NCI-H1694 (cell line): ENCODE results near the gene LIPF.
"Not testable (repeated sequence)": the region's sequence is repeated elsewhere in the genome, so short reads cannot be mapped to it uniquely, and the experiment has no call there.

Source experiments
- DNase-seq: peaks from one replicate; lab custom pipeline; 2025; lab: John Stamatoyannopoulos, UW

Gene LIPF

GRCh38 chr10:88664142-88664541, at the start of gene LIPF:
TSS of gene LIPF (plus strand) at chr10:88664442. CDS start at chr10:88667298, 2,856 bp downstream.
- DNase-seq: no peak

GRCh38 chr10:88616250-88616977, 47.8 kb upstream of the LIPF start:
- no peak for DNase-seq

- no peak for DNase-seq
These were observed 46.4 kb upstream of the LIPF start for GRCh38 chr10:88617772-88618300.

- DNase-seq: no peak
These were observed 45.7 kb upstream of the LIPF start for GRCh38 chr10:88618496-88618895.

GRCh38 chr10:88620441-88620840, 43.8 kb upstream of the LIPF start:
- no peak for DNase-seq

- no peak for DNase-seq
These were observed 40.4 kb upstream of the LIPF start for GRCh38 chr10:88623835-88624234.

- no peak for DNase-seq
These were observed 39.4 kb upstream of the LIPF start for GRCh38 chr10:88624840-88625239.

- DNase-seq: no peak
These were observed 24.1 kb upstream of the LIPF start for GRCh38 chr10:88640186-88640585.

GRCh38 chr10:88642209-88642608, 22.0 kb upstream of the LIPF start:
- no peak for DNase-seq

GRCh38 chr10:88642963-88643362, 21.3 kb upstream of the LIPF start:
- DNase-seq: no peak

- DNase-seq: no peak
These were observed 17.1 kb upstream of the LIPF start for GRCh38 chr10:88647061-88647615.

GRCh38 chr10:88651101-88651551, 13.1 kb upstream of the LIPF start:
- no peak for DNase-seq

- no peak for DNase-seq
These were observed 11.6 kb upstream of the LIPF start for GRCh38 chr10:88652616-88653015.

GRCh38 chr10:88657901-88658300, 6.3 kb upstream of the LIPF start:
- DNase-seq: no peak

- no peak for DNase-seq
These were observed 4.3 kb upstream of the LIPF start for GRCh38 chr10:88659725-88660597.

GRCh38 chr10:88660598-88660884, 3.7 kb upstream of the LIPF start:
- DNase-seq: no peak

GRCh38 chr10:88661018-88661417, 3.2 kb upstream of the LIPF start:
- no peak for DNase-seq

GRCh38 chr10:88661577-88661976, 2.7 kb upstream of the LIPF start:
- no peak for DNase-seq

- not testable (repeated sequence) for DNase-seq
These were observed 1.1 kb upstream of the LIPF start for GRCh38 chr10:88663153-88663552.

GRCh38 chr10:88668465-88668864, 4.2 kb downstream of the LIPF start:
- no peak for DNase-seq

- no peak for DNase-seq
These were observed 6.3 kb downstream of the LIPF start for GRCh38 chr10:88670497-88670896.

- no peak for DNase-seq
These were observed 7.8 kb downstream of the LIPF start for GRCh38 chr10:88672041-88672440.
